Fibroblast of gingiva (primary cell): ENCODE results near the gene NPR2.

Experiments used
- DNase-seq: peaks from one replicate; pipeline ENCODE4 v3.0.0-alpha.2; 2011; ENCODE audit warnings: low read depth

Gene NPR2

GRCh38 chr9:35800530-35800929 lies 9.1 kb downstream of the NPR2 start:
- DNase-seq: no peak

- no peak for DNase-seq
Measured at GRCh38 chr9:35801328-35802128, 10.1 kb downstream of the NPR2 start.

- DNase-seq: no peak
Measured at GRCh38 chr9:35806101-35806500, 14.7 kb downstream of the NPR2 start.

- DNase-seq: no peak
Measured at GRCh38 chr9:35808433-35808832, 17.0 kb downstream of the NPR2 start.

DNA sequence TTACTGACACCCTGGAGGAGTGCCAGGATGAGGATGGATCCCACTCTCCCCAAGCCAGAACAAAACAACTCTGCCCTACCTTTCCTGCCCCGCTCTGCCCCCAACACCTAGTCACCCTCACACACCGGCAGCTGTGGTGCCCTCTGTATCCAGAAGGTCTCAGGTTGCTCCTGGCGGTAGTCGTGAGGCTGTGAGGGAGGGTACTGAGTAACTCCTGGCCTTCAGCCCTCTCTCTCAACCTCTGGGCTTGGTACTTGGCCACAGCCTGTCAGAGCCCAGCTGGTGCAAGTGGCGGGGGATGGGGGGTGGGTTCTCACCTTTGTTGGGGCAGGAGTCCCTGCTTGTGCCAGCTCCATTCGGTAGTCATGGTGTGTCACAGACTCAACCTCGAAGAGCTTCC lies 18.7 kb downstream of the NPR2 start:
- DNase-seq: no peak

DNA sequence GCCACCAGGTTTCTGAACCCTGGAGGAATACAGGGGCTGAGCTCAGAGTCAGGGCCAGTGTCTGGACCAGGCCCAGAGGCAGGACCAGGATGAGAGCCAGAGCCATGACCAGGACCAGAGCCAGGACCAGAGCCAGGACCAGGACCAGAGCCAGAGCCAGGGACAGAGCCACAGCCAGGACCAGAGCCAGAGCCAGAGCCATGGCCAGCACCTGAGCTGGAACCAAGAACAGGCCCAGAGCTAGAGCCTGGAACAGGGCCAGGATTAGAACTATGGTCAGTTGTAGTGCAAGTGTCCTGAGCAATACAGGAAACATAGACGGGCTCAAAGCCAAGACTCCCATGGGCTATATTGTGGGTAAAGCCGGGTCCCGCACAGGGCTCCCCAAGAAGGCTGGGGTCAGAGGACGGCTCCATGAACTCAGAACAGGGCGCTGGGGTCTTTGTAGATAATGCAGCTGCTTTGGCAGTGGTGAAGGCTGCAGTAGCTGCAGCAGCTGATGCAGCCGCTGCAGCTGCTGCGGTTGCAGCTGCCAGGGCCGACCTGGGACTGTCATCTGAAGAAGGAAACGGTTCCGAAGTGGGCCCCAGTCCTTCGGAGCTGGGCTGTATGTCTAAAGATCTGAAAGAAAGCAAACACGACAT lies 20.1 kb downstream of the NPR2 start:
- no peak for DNase-seq

- DNase-seq: peak; percentile 96
Measured at GRCh38 chr9:35812025-35812602, 20.7 kb downstream of the NPR2 start, which contains the start of gene SPAG8. TSS of gene SPAG8 (minus strand) at chr9:35812262. CDS start at chr9:35812147, 115 bp downstream.

DNA sequence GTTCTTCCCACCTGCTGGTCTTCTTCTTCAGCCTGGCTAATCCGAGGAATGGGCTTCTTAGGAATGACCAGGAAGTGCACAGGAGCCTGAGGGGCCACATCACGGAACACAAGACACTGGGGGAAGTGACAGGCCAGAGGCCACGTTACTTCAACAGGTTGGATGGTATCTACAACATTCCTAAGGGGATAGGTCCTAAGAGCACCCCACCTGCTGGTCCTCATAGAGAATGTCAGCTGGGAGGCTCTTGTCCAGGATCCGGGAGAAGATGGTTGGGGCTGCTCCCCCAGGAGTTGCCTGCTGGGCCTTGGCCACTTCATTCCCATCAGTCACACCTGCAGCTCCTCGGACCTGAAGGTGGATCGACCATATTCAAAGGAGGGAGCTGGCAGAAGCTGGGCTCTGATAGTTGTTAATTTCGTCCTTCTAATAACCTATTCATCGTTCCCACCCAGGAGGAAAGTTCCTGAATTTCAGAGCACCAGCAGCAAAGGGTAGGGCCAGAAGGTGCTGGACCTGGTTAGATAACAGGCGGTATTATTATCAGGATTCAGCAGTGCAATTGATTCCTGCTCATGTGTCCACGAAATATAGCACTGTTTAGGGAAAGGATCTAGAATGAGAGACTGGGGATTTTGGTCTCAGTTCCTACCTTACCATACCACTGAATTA lies 22.2 kb downstream of the NPR2 start:
- DNase-seq: no peak

DNA sequence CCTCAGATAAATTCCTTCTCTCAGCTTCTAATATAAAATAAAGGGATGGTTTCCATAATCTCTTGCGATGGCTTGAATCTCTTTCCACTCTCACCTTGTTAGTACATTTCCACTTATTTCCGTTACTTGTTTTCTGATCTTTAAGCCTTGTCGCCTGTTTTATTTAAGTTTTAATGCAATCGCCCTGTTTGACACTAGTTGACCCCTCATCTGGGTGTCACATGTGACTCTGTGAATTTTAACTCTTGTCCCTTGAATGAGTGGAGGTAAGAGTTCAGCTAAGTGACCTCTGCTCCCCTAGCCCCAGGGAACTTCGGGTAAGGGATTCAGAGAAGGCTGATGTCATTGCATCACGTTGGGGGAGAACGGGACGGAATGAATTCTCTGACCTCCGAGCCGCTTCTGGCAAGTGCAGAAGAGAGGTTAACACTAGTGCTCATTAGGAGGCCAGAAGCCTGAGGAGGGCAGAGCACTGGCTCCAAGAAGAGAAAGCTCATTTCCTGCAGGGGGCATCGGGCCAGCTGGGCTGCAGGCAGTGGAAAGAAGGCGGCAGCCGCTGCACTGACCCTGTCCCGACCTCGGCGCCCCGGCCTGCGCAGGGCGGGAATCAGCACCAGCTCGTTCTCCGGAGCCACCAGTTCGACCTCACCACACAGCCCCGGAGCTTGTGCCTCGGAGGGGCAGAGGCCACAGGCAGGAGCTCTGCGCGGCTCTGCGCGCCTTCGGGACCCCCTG lies 22.9 kb downstream of the NPR2 start:
- peak; percentile 69 for DNase-seq

- peak; percentile 99 for DNase-seq
Measured at GRCh38 chr9:35814841-35815543, 23.6 kb downstream of the NPR2 start, which contains the start of gene HINT2. TSS of gene HINT2 (minus strand) at chr9:35815042. CDS start at chr9:35814979, 63 bp downstream.

- DNase-seq: no peak
Measured at GRCh38 chr9:35816708-35817107, 25.3 kb downstream of the NPR2 start.

DNA sequence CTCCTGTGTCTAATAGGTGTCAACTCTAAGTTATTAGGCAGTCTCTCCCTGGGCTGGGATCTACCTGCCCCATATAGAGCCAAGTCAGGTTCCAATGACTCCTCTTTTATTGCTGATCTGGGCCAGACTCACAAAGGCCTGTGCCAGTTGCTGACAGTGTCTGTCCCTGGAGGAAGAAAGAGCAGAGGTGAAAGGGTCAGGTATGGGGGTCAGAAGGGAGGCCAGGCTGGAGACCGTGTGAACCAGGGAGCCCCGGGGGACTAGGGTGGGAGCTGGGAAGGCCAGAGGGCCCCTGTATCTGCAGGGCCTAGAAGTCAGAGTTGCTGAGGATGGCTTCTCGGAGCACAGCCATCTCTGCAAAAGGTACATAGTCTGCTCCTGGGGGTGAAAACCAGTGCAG lies 26.9 kb downstream of the NPR2 start:
- DNase-seq: no peak

- peak; percentile 56 for DNase-seq
Measured at GRCh38 chr9:35820076-35820475, 28.7 kb downstream of the NPR2 start.

DNA sequence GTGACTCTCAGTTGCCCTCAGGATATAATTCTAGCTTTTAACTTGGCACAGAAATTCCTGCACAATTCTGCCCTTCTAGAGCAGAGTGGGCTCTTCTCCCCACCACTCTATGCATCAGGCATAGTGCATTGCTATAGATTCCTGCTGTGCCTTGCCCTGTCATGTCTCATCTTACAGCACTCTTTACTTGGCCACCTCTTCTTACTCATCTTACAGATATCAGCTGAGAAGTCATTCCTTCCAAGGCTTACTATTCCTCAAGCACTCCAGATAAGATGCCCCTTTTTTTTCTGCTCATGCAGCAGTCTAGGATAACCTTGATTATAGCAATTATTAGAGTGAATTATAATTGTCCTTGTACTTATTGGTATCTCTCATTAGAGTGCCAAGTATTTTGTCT lies 31.5 kb downstream of the NPR2 start:
- DNase-seq: no peak

GRCh38 chr9:35826071-35826701 lies 34.8 kb downstream of the NPR2 start:
- DNase-seq: peak; percentile 58

DNA sequence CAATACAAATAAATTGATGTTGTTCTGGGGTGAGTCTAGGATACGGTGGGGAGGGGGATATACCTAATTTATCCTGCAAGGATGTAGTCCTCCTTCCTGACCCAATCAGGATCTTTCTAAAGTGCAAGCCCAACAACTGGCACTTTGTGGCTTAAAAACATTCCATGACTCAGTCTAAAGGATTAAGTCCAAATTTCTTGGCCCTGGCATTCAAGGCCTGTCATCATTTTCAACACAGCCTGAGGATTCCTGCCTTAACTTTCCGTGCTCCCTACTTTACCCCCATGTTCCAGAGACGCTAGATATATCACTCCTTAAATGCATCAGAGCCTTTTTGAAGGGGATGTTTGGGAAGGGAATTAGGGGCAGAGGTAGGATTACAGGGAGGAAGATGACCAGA lies 36.1 kb downstream of the NPR2 start:
- DNase-seq: peak; percentile 48

DNA sequence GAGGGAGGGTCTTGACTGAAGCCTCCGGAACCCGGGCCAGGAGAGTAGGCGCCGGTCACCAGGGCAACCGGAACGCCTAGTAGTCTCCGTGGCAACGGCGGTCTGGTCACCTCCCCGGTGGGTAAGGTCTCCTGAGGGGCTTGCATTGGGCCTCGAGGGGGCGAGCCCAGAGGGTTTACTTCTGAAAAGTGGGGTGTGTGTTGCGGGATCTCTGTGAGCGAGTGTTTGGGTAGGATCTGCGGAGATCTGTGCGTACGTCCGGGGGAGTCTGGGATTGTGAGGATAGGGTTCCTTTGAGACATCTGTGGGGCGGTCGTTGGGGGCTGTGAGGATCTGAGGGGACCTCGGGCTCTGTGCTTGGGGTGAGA lies 37.3 kb downstream of the NPR2 start, which contains the start of gene FAM221B:
Gene FAM221B, minus strand, starts transcription at position 17 of the 368 bp plus-strand sequence. CDS start 2,571 bp downstream, outside the sequence.
- DNase-seq: no peak

- peak; percentile 89 for DNase-seq
Measured at GRCh38 chr9:35829084-35829763, 37.8 kb downstream of the NPR2 start, which contains the start of gene TMEM8B. TSS of gene TMEM8B (plus strand) at chr9:35829228. CDS start at chr9:35829448, 220 bp downstream.

DNA sequence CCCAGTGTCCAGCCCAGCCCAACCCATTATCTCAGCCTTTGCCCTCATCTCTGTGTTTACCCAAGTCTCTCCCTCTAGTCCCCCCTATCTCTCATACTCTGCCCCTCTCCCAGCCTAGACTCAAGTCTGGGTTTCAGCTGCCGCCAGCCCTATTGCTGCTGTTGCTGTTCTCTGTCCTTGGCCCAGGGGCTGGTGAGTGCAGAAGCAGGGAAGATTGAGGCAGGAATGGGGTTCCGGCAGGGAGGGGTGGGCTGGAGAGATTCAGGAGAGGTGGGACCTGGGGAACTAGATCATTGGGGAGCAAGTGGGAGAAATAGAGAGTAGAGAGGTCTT lies 38.3 kb downstream of the NPR2 start:
- no peak for DNase-seq

- no peak for DNase-seq
Measured at GRCh38 chr9:35831040-35831439, 39.6 kb downstream of the NPR2 start.
